MV-4-11 (cell line): ENCODE data around the gene GK2.

ENCODE experiments used
- DNase-seq: peaks from one replicate; lab custom pipeline; 2025; lab: John Stamatoyannopoulos, UW

GK2 gene

GRCh38 chr4:79408063-79408462 lies at the start of gene GK2:
Gene GK2 (minus strand): TSS chr4:79408228. CDS start chr4:79408200, 28 bp downstream.
- DNase-seq, result no peak

GRCh38 chr4:79455216-79455615 lies 47.2 kb upstream of the GK2 start:
- no peak for DNase-seq

- no peak for DNase-seq
Measured at GRCh38 chr4:79454656-79455055, 46.6 kb upstream of the GK2 start.

- no peak for DNase-seq
Measured at GRCh38 chr4:79450053-79450452, 42.0 kb upstream of the GK2 start.

GRCh38 chr4:79446145-79446544 lies 38.1 kb upstream of the GK2 start:
- DNase-seq, result no peak

GRCh38 chr4:79445371-79445781 lies 37.3 kb upstream of the GK2 start:
- no peak for DNase-seq

- DNase-seq, result no peak
Measured at GRCh38 chr4:79442422-79442821, 34.4 kb upstream of the GK2 start.

- DNase-seq, result no peak
Measured at GRCh38 chr4:79439489-79439888, 31.5 kb upstream of the GK2 start.

GRCh38 chr4:79431839-79432238 lies 23.8 kb upstream of the GK2 start:
- no peak for DNase-seq

- no peak for DNase-seq
Measured at GRCh38 chr4:79429113-79429903, 21.3 kb upstream of the GK2 start.

GRCh38 chr4:79426989-79427388 lies 19.0 kb upstream of the GK2 start:
- no peak for DNase-seq

- DNase-seq, result no peak
Measured at GRCh38 chr4:79425586-79425985, 17.6 kb upstream of the GK2 start.

GRCh38 chr4:79421483-79421882 lies 13.5 kb upstream of the GK2 start:
- DNase-seq, result peak; percentile 24

GRCh38 chr4:79413886-79414285 lies 5.9 kb upstream of the GK2 start:
- DNase-seq, result no peak

GRCh38 chr4:79413032-79413885 lies 5.2 kb upstream of the GK2 start:
- DNase-seq, result no peak

- no peak for DNase-seq
Measured at GRCh38 chr4:79404666-79405065, 3.4 kb downstream of the GK2 start.

- no peak for DNase-seq
Measured at GRCh38 chr4:79403356-79403755, 4.7 kb downstream of the GK2 start.

- DNase-seq, result no peak
Measured at GRCh38 chr4:79402332-79402851, 5.6 kb downstream of the GK2 start.

- no peak for DNase-seq
Measured at GRCh38 chr4:79399076-79399475, 9.0 kb downstream of the GK2 start.

- no peak for DNase-seq
Measured at GRCh38 chr4:79397951-79398350, 10.1 kb downstream of the GK2 start.

- no peak for DNase-seq
Measured at GRCh38 chr4:79396794-79397193, 11.2 kb downstream of the GK2 start.

- no peak for DNase-seq
Measured at GRCh38 chr4:79395841-79396240, 12.2 kb downstream of the GK2 start.

GRCh38 chr4:79390890-79391289 lies 17.1 kb downstream of the GK2 start:
- DNase-seq, result no peak
